Caco-2 (cell line): ENCODE results near the gene PARD3. TPM values are rescaled to one million over a fixed set of nuclear protein-coding genes. Genes with fewer than 3 reads are reported as not detected.

Source experiments
- BruUV-seq: library from RNA; stranded (reverse); fragments of 400-500 nt; replicated peaks from 2 replicates; lab custom pipeline; 2021; lab: Mats Ljungman, UMichigan
- CTCF ChIA-PET: fragments of 300-600 bp; sonication (Branson Sonifier 250); formaldehyde crosslinking; loops from one replicate; lab custom pipeline; 2022; ENCODE audit warnings: antibody characterized with exemption; lab: Charles Lee
- POLR2A ChIA-PET: fragments of 300-600 bp; sonication (Branson Sonifier 250); formaldehyde crosslinking; loops from one replicate; lab custom pipeline; 2022; ENCODE audit warnings: antibody characterized with exemption; lab: Charles Lee
- DNase-seq, 2 experiments: peaks; one replicate each; pipeline versions ENCODE4 v3.0.0 to v3.0.0-alpha.2; 2020 to 2022
- H3K27me3 ChIP-seq: replicated peaks from 2 replicates; pipeline ENCODE4 v1.6.0; 2011; ENCODE audit warnings: low read length; ENCODE audit not compliant: control insufficient read depth, insufficient read depth
- H3K36me3 ChIP-seq: 2 replicates; pipeline ENCODE4 v1.5.1; 2011; ENCODE audit warnings: low read length; ENCODE audit not compliant: control insufficient read depth, insufficient read depth
- H3K4me1 ChIP-seq: fragments of 250-450 bp; sonication (Bioruptor Pico); 2 replicates; pipeline ENCODE4 v1.5.1; 2020; ENCODE audit warnings: mild to moderate bottlenecking
- H3K4me3 ChIP-seq: 2 replicates; pipeline ENCODE4 v1.5.1; 2011; ENCODE audit warnings: low read depth, mild to moderate bottlenecking, control low read depth, low read length
- H3K9me3 ChIP-seq: fragments of 250-450 bp; sonication (Bioruptor Pico); 2 replicates; pipeline ENCODE4 v1.5.1; 2020; ENCODE audit warnings: mild to moderate bottlenecking, moderate library complexity
- H3K27ac Mint-ChIP-seq: one replicate; pipeline ENCODE4 v1.8.0; 2022; ENCODE audit warnings: mixed read lengths; ENCODE audit not compliant: unreplicated experiment
- H3K27me3 Mint-ChIP-seq: one replicate; pipeline ENCODE4 v1.8.0; 2022; ENCODE audit warnings: mixed read lengths; ENCODE audit not compliant: insufficient read depth, unreplicated experiment
- H3K36me3 Mint-ChIP-seq: one replicate; pipeline ENCODE4 v1.8.0; 2022; ENCODE audit warnings: mild to moderate bottlenecking, mixed read lengths; ENCODE audit not compliant: insufficient read depth, unreplicated experiment
- H3K4me1 Mint-ChIP-seq: one replicate; pipeline ENCODE4 v1.8.0; 2022; ENCODE audit warnings: low read depth, mixed read lengths; ENCODE audit not compliant: unreplicated experiment
- H3K4me3 Mint-ChIP-seq: one replicate; pipeline ENCODE4 v1.8.0; 2022; ENCODE audit warnings: mild to moderate bottlenecking, moderate library complexity, mixed read lengths; ENCODE audit not compliant: unreplicated experiment
- H3K9me3 Mint-ChIP-seq: one replicate; pipeline ENCODE4 v1.8.0; 2022; ENCODE audit warnings: mixed read lengths; ENCODE audit not compliant: unreplicated experiment
- CTCF ChIP-seq, 2 experiments: fragments of 200-600 bp in 1 of 2; IDR thresholded peaks; 1 replicate in 1 of 2; 2 replicates in 1 of 2; pipeline versions ENCODE4 v1.5.1 to v1.8.0; 2011 to 2022; ENCODE audit warnings: antibody characterized with exemption in 1 of 2, control low read depth in 1 of 2, inconsistent platforms in 1 of 2, low read depth in 1 of 2, low read length in 1 of 2, mild to moderate bottlenecking in 1 of 2, moderate library complexity in 1 of 2; ENCODE audit not compliant: insufficient read depth in 1 of 2, severe bottlenecking in 1 of 2, unreplicated experiment in 1 of 2
- intact Hi-C: fragments of 100-400 bp; cut with micrococcal nuclease; formaldehyde crosslinking; loops from one replicate; pipeline ENCODE4 v1.10.0; 2022; ENCODE audit not compliant: unreplicated experiment
- total RNA-seq: library from RNA; stranded (reverse); gene quantifications from 2 replicates; pipeline ENCODE4 v1.2.3, GENCODE V29; 2022

Gene PARD3
- total RNA-seq, 1 experiment from 2014 or later = 80.7 TPM

- BruUV-seq = no TSS peak
- no peak for DNase-seq
- Histone ChIP-seq H3K9me3 (peaks cover 14% of the 10 kb centered on the region), H3K4me3 (no peak overlapping the region), H3K27me3 (no peaks in the 10 kb centered on the region), H3K36me3 (no peaks in the 10 kb centered on the region), H3K4me1 (no peaks in the 10 kb centered on the region)
- Mint-ChIP-seq H3K36me3 (no peaks in the 10 kb centered on the region), H3K27me3 (no peaks in the 10 kb centered on the region), H3K4me1 (no peaks in the 10 kb centered on the region), H3K4me3 (no peak overlapping the region), H3K9me3 (peaks cover 30% of the 10 kb centered on the region), H3K27ac (no peak overlapping the region)
- CTCF ChIA-PET = no interaction called here
- no peak for TF ChIP-seq CTCF (IDR thresholded peaks at IDR 0.05; ENCODE audit: insufficient read depth in 1 of 2, low read depth in 1 of 2, low read length in 1 of 2, severe bottlenecking in 1 of 2, unreplicated experiment in 1 of 2)
- intact Hi-C loops = no loop called here
- POLR2A ChIA-PET = no interaction called here
Measured at GRCh38 chr10:34098821-34099567, 716.1 kb downstream of the PARD3 start.

GRCh38 chr10:34097682-34098081, 717.4 kb downstream of the PARD3 start:
- Histone ChIP-seq H3K4me3 (no peak overlapping the region), H3K27me3 (no peaks in the 10 kb centered on the region), H3K4me1 (no peaks in the 10 kb centered on the region), H3K36me3 (no peaks in the 10 kb centered on the region), H3K9me3 (peaks cover 14% of the 10 kb centered on the region)
- no peaks in the 10 kb centered on the region for H3K4me1 Mint-ChIP-seq
- no peaks in the 10 kb centered on the region for H3K27me3 Mint-ChIP-seq
- H3K4me3 Mint-ChIP-seq = no peak overlapping the region
- intact Hi-C loops = no loop called here
- no peaks in the 10 kb centered on the region for H3K36me3 Mint-ChIP-seq
- peaks cover 30% of the 10 kb centered on the region for H3K9me3 Mint-ChIP-seq
- DNase-seq = no peak
- CTCF ChIA-PET = no interaction called here
- POLR2A ChIA-PET = no interaction called here
- no peak for TF ChIP-seq CTCF (IDR thresholded peaks at IDR 0.05; ENCODE audit: insufficient read depth in 1 of 2, low read depth in 1 of 2, low read length in 1 of 2, severe bottlenecking in 1 of 2, unreplicated experiment in 1 of 2)
- no TSS peak for BruUV-seq
- H3K27ac Mint-ChIP-seq = no peak overlapping the region

GRCh38 chr10:34094961-34095360, 720.1 kb downstream of the PARD3 start:
- Mint-ChIP-seq H3K4me3 (no peak overlapping the region), H3K36me3 (no peaks in the 10 kb centered on the region), H3K4me1 (no peaks in the 10 kb centered on the region), H3K27ac (no peak overlapping the region), H3K27me3 (no peaks in the 10 kb centered on the region), H3K9me3 (peaks cover 30% of the 10 kb centered on the region)
- H3K27me3 ChIP-seq = no peaks in the 10 kb centered on the region
- no peaks in the 10 kb centered on the region for H3K4me1 ChIP-seq
- peaks cover 14% of the 10 kb centered on the region for H3K9me3 ChIP-seq
- BruUV-seq = no TSS peak
- ChIA-PET POLR2A (no interaction called here), CTCF (no interaction called here)
- intact Hi-C loops = no loop called here
- no peak for TF ChIP-seq CTCF (IDR thresholded peaks at IDR 0.05; ENCODE audit: insufficient read depth in 1 of 2, low read depth in 1 of 2, low read length in 1 of 2, severe bottlenecking in 1 of 2, unreplicated experiment in 1 of 2)
- no peaks in the 10 kb centered on the region for H3K36me3 ChIP-seq
- H3K4me3 ChIP-seq = no peak overlapping the region
- DNase-seq = no peak
